ENCODE results near the gene CARM1.
"Not testable (repeated sequence)": the region's sequence is repeated elsewhere in the genome, so short reads cannot be mapped to it uniquely, and the experiment has no call there.

Gene CARM1

DNA sequence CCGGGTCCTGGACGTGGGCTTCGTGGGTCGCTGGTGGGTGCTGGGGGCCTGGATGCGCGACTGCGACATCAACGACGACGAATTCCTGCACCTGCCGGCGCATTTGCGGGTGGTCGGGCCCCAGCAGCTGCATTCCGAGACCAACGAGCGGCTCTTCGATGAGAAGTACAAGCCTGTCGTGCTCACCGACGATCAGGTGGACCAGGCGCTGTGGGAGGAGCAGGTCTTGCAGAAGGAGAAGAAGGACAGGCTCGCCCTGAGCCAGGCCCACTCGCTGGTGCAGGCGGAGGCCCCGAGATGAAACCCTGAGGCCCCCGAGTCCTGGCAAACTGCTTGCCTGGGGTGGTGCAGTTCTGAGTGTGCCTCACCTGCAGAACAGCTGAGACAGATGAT is 58.0 kb downstream of the CARM1 start:
- no peak for DNase-seq (ENCODE audit: low spot score)

DNA sequence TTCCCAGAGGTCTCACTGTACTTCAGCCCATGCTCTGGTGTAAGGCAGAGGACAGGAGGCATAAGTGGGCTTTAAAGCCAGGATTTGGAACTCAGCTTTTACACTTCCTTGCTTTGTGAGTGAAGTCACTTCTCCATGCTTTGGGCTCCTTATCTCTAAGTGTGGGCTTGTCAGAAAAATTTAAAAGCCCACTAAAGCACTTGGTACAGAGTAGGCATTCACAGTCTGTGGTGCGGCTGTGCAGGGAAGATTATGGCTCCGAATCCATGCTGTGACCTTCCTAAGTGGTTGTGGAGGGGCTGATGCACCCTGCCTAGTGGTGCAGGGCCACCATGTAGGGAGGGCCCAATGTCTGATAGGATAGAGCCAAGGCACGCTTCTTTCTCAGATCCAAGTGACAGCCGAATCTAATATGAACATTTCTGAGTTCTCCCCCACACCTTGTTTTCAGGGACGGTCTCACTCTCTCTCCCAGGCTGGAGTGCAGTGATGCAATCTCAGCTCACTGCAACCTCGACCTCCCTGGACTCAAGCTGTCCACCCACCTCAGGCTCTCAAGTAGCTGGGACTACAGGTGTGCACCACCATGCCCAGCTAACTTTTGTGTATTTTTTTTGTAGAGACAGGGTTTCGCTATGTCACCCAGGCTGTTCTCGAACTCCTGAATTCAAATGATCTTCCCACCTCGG is 64.2 kb downstream of the CARM1 start:
- DNase-seq (ENCODE audit: low spot score): no peak

DNA sequence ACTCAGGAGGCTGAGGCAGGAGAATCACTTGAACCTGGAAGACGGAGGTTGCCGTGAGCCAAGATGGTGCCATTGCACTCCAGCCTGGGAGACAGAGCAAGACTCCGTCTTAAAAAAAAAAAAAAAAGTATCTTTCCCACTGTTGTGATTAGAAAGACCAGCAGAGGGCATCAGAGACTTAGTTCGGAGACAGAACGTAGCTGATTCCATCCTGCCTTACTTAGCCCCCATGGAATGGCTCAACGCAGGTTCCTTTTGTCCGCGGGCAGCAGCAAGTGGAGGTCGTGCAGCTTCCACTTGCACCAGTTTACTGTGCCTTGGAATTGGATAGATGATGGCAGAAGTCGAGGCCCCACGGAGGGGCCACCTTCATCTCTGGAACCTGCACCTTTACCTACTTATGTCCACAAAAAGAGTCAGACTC is 65.3 kb downstream of the CARM1 start:
- peak; percentile 57 for DNase-seq (ENCODE audit: low spot score)

DNA sequence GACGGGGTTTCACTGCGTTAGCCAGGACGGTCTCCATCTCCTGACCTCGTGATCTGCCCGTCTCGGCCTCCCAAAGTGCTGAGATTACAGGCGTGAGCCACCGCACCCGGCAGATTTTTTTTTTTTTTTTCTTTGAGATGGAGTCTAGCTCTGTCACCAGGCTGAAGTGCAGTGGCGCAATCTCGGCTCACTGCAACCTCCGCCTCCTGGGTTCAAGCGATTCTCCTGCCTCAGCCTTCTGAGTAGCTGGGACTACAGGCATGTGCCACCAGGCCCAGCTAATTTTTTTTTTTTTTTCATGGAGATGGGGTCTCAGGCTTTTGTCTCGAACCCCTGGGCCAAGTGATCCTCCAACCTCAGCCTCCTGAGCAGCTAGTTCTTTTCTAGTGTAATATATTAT is 70.3 kb downstream of the CARM1 start:
- not testable (repeated sequence) for DNase-seq (ENCODE audit: low spot score)

DNA sequence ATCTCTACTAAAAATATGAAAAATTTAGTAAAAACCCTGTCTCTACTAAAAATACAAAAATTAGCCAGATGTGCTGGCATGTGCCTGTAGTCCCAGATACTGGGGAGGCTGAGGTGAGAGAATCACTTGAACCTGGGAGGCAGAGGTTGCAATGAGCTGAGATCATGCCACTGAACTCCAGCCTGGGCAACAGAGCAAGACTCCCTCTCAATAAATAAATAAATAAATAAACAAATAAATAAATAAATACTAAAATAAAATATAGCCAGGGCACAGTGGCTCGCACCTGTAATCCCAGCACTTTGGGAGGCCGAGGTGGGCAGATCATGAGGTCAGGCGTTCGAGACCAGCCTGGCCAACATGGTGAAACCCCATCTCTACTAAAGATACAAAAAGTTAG is 72.1 kb downstream of the CARM1 start:
- not testable (repeated sequence) for DNase-seq (ENCODE audit: low spot score)

DNA sequence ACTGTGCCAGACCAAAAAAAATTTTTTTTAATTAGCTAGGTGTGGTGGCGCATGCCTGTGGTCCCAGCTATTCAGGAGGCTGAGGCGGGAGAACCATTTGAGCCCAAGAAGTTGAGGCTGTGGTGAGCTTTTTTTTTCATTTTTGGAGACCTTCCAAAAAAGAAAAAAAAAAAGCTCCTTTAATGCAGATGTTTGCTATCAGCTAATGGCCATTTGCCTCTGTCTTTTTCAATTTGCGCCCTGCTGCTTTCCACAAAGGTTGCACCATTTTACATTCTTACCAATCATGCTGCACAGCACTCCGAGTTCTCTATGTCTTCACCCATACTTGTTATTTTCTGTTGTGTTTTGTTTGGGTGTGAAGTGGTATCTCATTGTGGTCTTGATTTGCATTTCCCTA is 73.9 kb downstream of the CARM1 start:
- DNase-seq (ENCODE audit: low spot score): no peak

DNA sequence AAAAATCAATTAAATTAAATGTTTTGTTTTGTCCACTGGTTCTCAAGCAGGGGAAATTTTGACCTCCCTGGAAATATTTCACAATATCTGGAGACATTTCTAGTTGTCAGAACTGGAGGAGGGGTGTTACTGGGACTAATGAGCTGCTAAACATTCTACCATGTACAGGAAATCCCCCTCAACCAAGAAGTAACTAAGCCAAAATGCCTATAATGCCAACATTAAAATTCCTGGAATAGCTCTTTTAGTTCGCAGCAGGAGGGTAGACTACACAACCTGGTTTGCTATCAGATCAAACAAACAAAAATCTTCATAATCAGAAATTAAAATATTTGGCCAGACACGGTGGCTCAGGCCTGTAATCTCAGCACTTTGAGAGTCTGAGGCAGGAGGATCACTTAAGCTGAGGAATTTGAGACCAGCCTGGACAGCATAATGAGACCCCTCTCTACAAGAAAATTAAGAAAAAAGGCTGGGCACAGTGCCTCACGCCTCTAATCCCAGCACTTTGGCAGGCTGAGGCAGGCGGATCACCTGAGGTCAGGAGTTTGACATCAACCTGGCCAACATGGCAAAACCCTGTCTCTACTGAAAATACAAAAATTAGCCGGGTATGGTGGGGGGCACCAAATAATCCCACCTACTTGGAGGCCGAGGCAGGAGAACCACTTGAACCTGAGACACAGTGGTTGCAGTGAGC is 75.8 kb downstream of the CARM1 start:
- DNase-seq (ENCODE audit: low spot score): no peak

DNA sequence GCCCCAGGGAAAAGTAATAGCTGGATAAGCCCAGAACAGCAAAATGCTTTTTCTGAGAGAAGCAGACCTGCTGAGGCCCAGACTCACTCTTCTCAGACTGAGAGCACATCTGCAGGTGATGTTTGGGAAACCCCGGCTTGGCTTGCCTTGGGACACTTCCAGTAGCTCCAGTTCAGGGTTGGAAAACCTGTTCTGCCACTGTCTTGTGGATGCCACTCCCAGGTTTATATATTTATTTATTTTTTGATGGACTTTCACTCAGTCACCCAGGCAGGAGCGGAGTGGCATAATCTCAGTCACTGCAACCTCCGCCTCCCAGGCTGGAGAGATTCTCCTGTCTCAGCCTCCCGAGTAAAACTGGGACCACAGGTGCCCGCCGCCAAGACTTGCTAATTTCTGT is 81.5 kb downstream of the CARM1 start:
- no peak for DNase-seq (ENCODE audit: low spot score)

DNA sequence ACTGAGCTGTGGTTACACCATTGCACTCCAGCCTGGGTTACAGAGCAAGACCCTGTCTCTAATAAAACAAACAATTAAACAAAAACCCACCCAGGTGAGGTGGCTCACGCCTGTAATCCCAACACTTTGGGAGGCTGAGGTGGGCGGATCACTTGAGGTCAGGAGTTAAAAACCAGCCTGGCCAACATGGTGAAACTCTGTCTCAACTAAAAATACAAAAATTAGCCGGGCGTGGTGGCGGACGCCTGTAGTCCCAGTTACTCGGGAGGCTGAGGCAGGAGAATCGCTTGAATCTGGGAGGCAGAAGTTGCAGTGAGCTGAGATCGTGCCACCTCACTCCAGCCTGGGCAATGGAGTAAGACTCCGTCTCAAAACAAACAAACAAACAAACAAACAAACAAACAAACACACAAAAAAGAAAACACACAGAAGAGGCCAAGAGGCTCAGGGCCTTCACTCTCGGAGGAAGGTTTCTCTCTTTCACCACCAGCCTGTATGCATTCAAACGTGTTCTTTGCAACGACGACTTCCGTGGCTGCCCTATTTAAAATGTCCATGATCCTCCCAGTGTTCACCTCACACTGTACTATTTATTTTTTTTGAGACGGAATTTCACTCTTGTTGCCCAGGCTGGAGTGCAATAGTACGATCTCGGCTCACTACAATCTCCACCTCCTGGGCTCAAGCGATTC is 88.1 kb downstream of the CARM1 start:
- DNase-seq (ENCODE audit: low spot score): not testable (repeated sequence)

DNA sequence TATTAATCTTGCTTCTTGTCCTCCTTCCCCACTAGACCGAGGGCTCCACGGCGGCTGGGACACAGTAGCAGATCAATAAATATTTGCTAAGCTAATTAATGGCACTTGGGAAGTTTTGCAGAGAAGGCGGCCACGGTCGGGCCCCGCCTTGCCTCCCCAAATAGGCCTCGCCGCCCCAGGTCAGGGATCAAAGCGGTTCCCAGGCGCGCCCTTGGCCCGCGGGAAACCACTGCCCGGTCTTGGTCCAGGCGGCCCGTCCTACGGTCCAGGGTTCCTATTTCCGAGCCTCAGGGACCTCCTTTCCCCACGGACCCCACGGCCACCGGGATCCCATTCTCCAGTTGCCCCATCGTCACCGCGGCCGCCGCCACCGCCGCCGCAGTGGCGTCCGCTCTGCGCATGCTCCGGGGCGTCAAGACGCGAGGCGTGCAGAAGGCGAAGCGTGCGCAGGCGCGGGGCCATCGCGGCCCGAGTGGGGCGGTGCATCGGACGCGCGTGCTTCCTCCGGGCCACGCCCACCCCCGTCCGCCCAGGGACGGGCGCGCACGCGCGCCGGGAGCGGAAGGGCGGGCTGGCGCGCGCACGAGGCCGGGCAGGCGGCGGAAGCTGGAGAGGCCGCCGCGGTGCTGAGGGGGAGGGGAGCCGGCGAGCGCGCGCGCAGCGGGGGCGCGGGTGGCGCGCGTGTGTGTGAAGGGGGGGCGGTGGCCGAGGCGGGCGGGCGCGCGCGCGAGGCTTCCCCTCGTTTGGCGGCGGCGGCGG is 89.1 kb downstream of the CARM1 start, which contains the start of gene SMARCA4:
Gene SMARCA4 (plus strand): TSS at position 717 of the 759 bp plus-strand sequence. CDS start 23,122 bp downstream, outside the sequence.
- DNase-seq (ENCODE audit: low spot score): peak; percentile 95

DNA sequence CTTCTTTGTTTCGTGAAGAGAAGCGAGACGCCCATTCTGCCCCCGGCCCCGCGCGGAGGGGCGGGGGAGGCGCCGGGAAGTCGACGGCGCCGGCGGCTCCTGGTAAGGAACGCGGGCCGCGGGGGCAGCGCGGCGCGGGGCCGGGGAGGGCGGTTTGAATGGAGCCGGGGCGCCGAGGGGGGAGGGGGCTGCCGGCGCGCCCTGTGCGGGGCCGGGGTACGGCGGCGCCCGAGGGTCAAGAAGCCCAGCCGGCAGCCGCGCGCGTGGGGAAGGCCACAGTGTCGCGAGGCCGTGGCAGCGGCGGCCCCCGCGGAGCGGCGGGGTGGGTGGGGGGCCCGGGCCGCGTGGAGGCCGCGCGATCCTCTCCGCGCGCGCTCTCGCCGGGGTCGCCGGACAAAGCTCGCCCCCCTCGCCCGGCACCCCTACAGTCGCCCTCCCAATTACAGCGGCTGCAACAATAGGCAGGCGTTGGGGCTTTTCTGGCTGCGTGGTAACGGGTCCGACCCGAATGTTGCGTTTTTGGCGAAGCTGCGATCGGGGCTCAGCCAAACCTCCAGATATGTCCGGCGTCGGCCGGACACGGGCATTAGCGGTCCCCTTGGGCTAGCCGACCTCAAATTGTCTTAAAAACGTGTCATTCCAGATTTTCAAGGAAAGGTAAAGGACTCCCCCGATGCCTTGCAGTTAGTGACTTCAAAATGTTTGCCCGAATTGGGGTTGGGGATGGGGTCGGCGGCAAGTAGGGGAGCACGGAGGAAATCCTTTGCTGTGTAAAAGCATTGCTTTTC is 89.9 kb downstream of the CARM1 start:
- DNase-seq (ENCODE audit: low spot score): peak; percentile 28

DNA sequence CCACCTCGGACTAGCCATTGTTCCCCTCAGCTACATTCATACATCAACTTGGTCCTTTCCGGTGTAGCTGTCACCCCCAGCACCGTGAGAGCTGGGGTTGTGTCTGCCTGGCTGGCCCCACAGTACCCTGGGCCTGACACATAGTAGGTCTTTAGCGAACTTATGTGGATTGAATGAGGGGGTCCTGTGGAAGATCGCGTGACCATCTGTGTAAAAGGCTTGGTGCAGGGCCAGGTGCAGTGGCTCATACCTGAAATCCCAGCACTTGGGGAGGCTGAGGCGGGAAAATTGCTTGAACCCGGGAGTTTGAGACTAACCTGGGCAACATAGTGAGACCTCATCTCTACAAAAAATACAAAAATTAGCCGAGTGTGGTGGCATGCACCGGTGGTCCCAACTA is 91.5 kb downstream of the CARM1 start:
- DNase-seq (ENCODE audit: low spot score): no peak

DNA sequence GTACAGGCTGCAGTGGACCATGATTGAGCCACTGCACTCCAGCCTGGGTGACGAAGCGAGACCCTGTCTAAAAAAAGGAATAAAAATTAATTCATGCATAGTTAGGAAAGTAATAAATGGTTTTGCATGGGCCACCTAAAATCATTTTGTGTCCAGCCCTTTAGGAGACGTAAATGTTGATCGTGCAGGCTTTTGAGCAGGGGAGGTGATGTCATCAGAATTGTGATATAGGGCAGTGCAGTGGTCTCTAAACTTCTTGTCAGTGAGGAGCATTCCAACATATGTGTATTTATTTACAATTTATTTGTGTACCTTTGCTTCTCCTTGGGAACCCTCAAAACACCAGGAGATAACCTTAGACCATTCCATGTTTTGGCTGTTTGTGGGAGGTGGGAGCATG is 92.5 kb downstream of the CARM1 start:
- DNase-seq (ENCODE audit: low spot score): no peak

DNA sequence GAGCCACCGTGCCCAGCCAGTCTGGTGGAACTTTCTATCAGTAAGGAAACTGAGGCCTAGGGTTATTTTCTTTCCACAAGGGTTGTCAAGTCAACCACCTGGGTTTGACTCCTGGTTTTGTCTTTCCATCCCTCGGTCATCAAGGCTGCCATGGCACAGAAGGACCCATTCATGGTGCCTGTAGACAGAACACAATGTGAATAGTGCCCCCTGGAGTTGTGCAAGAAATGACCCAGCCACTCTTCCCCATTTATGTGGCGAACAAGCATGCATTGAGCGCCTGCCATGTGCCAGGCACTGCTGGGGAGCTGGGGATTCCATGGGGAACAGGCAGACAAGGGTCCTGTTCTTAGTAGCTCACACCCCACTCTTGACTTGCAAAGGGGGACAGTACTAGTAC is 93.5 kb downstream of the CARM1 start:
- DNase-seq (ENCODE audit: low spot score): no peak

DNA sequence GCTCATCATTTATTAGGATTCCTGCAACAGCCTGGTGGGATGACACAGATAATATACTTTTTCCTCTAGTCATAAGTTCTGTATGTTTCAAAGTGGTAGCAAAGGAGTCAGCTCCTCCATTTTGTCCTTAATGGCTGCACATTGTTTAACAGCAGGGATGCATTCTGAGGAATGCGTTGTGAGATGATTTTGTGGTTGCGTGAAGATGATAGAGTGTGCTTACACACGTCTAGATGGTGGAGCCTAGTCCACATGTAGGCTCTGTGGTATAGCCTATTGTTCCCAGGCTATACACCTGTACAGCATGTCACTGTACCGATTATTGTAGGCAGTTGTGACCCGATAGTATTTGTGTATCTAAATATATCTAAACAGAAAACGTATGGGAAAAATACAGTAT is 94.0 kb downstream of the CARM1 start:
- DNase-seq (ENCODE audit: low spot score): no peak

DNA sequence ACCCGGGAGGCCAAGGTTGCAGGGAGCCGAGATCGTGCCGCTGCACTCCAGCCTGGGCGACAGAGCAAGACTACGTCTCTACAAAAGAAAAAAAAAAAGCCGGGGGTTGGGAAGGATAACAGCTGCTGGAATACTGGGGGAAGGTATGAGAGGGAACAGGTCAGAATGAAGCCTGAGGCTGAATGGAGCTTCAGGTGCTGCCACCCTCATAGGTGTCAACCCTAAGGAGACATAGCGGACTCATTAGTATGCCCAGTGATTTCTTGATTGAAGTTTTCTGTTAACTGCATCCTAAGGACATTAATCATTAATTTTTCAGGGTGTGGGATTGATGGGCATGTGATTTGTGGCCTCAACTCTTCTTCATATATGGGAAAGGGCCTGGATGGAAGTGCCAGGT is 95.5 kb downstream of the CARM1 start:
- DNase-seq (ENCODE audit: low spot score): no peak

DNA sequence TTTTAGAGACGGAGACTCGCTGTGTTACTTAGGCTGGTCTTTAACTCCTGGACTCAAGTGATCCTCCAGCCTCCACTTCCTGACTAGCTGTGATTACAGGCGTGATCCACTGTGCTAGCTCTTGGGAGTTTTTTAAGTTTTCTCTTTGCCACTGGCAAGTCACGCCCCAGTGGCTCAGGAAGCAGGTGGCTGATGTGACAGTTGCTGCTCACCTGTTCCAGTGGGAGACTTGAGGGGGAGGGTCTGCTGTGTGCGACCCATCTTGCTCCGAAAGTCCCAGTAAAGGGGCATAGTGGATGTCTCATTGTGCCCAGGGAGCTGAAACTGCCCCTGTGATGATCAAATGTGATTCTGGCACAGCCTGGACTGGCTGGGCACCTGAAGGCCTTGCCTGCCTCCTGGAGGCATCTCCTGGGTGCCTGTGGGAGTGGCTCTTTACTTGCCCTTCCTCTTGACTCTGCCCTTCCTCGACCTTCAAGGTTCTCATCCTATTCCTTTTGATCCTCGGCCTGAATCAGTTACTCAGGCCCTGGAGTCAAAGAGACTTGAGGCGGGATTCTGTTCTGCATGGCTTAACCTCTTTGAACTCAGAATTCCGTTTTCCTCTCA is 97.3 kb downstream of the CARM1 start:
- DNase-seq (ENCODE audit: low spot score): no peak

DNA sequence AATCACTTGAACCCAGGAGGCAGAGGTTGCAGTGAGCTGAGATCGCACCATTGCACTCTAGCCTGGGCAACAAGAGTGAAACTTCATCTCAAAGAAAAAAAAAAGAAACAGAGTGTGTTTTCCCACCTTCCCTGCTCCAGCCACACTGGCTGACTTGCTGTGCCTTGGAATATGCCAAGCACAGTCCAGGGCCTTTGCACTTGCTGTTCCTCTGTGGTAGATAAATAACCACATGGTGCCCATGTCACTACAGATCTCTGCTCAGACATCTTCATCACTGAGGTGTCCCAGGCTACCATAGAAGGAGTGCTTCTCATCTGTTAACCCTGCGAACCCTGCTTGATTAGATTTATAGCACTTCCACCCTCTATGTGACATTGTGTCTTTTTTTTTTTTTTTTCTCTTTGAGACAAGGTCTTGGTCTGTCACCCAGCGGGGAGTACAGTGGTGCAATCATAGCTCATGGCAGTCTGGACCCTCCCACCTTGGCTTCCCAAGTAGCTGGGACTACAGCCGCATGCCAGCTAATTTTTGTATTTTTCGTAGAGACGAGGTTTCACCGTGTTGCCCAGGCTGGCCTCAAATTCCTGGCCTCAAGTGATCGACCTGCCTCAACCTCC is 99.9 kb downstream of the CARM1 start:
- no peak for DNase-seq (ENCODE audit: low spot score)
